GM18511 (cell line): ENCODE data around the gene RAPGEF4.

Source experiments
- ATAC-seq: cut with Tn5 transposase; IDR thresholded peaks from one replicate; pipeline ENCODE4 v1.9.1; 2021; ENCODE audit warnings: mild to moderate bottlenecking, moderate library complexity; ENCODE audit not compliant: unreplicated experiment

RAPGEF4 gene

DNA sequence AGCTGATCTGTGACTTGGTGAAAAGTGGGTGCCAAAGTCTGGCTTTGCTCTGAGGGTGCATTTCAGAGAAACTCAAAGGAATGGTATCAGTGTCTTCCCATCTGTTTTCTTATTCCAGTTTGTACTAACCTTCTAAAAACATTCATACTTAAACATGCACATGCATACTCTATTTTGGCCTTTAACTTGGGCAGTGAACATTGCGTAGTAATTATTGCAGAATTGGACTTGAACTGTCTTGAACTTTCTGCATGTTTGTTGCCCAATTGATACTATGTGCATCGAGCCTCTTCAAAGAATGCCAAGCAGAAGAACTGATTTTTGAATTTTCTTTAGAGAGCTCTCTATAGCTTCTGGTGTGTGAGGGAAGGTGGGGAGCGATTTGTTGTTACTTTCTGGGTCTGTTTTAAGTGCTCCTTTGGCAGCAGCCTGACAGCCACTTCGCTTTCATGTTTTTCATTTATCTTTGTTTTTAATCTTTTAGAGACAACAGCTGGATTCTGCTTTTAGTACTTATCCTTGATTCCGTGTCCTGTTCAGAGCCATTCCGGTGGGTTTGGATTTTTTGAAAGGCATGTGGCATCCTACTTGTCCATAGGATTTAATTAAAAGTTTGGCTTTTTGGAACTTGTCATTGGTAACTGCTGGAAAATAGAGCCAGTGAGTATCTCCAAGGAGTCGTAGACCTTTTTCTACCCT, 159.2 kb downstream of the RAPGEF4 start:
- ATAC-seq = no peak

DNA sequence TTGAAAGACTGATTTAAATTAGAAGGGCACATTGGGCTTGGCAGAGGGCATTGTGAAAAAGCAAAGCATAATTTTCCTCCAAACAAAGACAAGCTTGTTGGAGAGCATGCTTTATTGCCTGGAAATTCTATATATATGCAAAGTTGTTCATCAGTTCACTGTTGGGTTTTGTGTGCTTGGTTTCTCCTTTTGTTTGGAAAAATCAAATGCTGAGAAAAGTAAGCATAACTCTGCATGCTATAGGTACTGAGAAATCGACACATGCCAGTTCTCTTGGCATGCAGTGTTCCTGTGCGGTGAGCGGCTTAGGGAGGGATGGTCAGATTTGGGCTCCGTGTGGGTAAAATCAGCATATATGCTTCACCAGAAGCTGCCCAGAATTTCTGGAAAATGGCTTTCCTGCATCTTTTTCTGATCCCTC, 161.0 kb downstream of the RAPGEF4 start:
- ATAC-seq = no peak

DNA sequence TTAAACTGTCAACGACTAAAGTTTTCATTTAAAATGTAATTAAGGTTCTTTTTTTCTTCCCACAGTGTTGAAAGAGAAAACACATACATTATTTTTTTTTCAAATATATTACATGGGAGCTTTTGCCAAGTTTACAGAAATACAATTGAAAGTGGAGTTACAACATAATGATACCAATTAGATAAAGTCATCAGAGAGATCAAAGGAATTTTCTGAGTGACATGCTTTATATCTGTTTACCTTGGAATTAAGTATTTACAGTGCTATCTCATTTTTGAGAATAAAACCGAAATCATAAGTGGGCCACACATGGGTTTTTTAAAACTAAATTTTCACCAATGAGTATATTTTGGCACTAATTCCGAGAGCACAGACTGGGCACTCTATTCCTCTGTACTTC, 165.2 kb downstream of the RAPGEF4 start:
- no peak for ATAC-seq

DNA sequence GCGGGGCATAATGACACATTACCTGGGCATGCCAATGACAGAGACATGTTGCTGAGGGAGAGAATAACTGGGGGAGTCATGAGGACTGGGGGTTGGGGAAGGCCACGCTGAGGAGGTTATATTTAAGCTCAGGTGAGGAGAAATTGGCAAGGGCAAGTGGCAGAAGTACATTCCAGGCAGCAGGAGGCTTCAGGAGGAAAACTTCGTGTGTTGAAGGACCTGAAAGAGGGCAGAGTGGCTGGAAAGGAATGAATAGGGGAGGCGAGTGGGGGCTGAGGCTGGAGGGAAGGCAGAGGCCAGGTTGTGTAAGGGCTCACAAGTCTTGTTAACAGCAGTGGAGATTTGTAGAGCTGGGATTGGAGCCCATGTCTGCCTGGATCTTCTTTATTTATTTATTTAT, 166.3 kb downstream of the RAPGEF4 start:
- no peak for ATAC-seq

DNA sequence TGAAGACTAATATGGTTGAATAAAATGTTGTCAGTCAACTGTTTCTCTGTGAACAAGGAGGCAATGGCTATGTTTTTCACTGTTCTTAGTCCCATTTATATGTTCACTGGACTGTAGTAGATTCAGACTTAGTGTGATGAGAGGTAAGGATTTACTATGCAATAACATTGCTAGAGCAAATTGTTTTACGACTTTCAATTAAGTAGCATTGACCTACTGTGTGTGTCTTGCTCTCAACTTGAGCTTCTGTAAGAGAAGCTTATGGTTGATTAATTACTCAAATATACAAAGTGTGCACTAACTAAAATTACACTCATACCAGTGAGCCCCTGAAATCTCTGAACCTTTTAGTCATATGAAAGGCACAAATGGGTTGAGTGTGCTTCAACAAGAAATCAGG, 168.6 kb downstream of the RAPGEF4 start:
- ATAC-seq = no peak

DNA sequence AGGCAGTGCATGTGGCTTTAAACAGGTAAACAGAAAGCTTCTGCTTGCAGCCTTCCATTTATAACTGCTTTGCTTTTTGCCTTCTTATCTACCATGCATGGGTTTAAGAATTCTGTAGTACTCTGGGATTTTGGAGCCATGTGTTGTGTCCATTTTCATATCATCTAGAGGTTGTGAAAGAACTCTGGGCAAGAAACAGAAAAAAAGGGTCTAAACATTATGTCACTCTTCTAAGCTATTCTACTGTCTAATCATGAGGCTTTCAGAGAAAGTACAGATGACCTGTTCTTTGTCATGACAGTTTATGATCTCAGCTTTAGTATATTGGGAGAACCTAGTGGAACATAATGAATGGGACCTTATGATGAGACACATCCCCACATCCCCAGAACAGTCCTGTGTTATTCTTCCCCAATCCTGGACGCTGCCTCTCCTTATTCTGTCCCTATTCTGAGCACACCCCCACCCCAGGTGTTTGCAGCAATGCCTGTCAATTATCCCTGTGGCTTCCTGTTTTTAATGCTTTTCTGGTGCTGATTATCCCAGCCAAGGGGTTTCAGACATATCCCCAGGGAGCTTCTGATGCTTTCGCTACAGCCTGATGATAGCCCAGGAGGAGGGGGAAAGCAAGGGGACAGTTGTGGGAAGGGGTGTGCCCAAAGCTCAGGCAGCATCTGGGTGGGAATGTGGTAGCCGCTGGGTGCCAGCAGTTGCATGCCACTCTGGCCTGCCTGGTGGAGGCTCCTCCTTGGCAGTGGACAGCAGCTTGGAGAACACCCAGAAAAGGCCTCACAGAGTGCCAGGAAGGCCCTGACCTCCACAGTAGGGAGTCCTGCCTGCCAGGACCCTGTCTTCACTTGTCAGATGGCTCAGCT, 170.5 kb downstream of the RAPGEF4 start:
- no peak for ATAC-seq

DNA sequence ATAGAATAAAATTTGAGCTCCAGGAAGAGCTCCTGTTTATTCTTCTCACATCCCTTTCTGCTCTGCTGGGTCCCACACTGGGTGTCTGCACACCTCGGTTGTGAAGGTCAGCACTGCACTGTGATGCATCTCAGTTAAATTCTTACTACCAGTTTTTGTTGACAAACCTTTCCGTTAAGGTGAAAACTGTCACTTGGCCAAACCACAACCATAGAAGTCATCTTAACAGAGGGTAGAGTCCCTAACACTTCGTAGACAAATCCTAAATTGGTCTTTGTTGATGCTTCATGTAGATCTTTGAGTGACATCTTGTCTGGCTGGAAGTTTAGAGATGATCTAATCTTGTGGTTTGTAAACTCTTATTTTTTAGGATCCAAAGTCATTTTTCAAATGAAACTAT, 172.6 kb downstream of the RAPGEF4 start:
- ATAC-seq = no peak

DNA sequence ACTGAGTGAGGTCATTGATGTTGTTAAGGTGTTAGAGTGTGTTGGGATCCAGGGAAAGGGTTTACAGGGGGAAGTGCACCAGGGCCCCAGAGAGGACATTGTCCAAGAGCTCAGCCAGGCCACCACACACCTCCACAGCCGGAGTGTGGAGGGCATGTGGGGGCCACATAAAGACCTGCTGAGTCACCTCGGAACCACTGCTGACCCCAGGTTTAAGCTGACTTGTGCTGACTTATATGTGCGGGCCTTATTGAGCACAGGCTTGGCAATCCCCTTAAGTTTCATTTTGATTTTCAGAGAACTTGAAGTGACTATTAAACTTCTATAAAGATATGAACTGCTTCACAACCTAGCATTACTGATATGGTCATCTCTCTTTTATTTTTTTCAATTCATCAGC, 173.8 kb downstream of the RAPGEF4 start:
- no peak for ATAC-seq

DNA sequence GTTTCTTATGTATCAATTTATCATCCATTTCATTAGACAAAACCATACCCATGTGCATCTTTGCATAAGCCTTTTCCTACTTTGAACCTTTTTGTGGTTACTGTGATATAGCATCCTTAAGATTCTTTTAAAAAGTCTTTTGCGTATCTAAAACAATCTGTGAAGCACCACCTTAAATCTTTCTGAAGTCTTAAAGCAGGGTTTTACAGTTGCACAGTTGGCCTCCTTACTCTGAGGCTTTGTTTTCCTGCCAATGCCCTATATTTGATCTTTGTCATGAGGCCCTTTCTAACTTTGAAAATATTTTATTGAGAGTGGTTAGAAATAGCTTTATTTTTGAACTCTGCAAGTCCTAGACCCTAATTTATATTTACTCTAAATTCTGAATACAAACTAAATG, 176.6 kb downstream of the RAPGEF4 start:
- no peak for ATAC-seq

DNA sequence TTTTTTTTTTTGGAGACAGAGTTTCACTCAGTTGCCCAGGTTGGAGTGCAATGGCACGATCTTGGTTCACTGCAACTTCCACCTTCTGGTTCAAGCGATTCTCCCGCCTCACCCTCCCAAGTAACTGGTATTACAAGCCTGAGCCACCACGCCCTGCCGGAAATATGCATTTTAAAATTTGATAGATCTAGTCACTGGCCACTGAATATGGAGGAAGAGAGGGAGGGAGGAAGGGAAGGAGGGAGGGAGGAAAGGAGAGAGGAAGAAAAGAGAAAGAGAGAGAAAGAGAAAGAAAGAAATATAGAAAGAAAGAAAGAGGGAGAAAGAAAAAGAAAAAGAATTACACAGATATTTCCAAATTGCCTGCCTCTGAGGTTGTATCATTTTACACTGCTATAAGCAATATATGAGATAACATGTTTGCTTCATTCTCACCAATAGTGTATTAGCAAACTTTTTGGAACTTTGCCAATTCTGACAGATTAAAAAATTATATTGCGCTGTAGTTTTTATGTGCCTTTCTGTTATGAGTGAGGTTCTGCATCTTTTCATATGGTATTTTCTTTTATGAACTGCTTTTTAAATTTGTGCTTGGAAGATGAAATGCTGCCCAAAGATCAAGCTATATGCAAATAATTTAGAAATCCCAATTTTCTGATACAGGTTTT, 178.8 kb downstream of the RAPGEF4 start:
- no peak for ATAC-seq

DNA sequence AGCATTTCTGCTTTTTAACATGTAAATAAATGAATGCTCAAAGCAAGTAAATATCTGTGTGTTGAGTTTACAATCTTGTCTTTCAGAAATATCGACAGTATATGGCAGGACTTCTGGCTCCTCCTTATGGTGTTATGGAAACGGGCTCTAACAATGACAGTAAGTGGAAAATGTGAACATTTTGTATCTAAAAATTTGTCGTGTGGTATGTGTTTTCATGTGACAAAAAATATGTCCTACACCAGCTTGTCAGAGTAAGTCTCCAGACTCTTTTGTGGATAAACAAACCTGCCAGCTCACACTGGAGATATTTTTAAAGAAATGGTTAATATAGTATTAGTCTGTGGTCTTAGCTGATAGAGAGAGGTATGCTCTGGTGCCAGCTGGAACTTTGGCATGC, 182.1 kb downstream of the RAPGEF4 start:
- ATAC-seq = no peak

DNA sequence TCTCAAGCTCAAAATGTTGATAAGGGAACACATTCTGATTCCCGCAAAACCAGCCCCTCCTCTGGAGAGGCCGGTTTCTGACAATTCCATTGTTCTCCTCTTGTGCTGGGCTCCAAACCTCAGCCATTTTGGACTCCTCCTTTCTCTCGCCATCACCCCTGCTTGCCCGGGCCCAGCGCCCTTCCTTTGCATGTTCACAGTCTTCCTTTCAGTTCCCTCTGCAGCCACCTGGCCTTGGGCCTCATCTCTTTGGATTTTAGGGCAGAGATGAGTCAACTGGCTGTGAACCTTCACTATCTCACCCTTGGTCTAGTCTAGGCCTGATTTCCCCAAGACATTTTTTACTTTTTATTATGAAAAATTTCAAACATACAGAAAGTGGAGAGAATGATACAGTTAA, 184.1 kb downstream of the RAPGEF4 start:
- ATAC-seq = peak; percentile 81

DNA sequence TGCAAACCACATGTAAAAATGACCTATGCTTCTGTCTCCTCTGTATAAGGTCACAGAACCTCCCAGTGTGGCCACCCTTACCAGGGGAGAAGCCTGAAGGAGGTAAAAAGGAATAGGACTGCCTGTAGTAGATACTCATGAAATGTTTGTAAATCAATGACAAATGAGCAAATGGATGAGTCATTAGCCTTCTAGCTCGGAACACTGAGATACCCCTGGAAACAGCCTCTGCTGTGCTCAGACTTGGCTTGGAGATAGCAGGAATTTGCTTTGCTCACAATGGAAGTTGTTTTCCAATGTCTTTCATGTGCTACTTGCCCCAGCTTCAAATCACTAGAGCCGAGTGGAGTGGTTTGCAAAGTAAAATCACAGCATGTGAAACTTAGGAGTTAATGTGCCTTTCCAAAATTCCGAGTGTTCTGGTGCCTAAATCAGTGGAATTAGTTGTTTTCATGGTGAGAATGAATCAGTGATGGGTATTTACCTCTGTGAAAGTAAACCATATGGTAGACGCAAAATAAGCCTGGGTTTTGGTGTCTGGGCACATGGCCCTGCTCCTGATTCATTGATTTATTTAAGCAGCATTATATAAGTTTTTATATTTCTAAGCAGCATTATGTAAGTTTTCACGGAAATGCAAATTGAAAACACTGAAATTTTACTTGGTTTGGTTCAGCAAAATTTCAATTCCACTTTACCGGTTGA, 186.0 kb downstream of the RAPGEF4 start:
- ATAC-seq = no peak

DNA sequence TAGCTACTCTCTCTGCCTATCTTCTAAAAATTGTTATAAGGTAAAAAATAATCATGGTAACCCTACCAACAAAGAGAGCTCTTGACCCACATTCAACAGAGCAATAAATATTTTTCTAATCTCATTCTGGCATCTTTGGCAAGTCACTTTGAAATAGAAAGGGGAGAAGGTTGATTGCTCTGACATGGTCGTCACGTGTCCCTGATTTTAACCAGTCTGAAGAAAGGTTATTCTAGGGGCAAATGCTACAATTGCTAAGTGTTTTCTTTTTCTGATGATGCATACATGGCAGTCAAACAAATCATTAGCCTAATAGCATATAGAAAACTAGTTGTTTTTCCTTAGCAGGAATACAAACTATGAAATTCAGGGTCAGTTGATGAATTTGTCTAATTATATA, 186.7 kb downstream of the RAPGEF4 start:
- ATAC-seq = no peak

DNA sequence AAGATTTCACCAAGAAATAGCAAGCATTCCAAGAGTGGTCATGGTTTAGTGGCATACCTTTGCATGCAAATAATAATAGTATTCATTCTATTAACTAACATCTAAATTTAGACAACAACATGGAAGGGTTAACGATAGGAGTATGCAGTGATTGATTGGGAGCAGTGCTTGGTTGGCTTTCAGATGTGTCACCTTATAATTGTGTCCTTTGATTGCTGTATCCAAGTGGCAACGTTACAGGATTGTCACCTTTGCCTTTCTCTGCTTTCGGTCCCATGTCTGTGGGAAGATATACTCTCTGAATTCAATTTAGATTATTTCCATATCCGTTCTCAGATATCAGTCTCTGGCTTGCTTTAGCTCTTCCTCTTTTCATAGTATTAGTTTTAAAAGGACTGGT, 187.2 kb downstream of the RAPGEF4 start:
- no peak for ATAC-seq

DNA sequence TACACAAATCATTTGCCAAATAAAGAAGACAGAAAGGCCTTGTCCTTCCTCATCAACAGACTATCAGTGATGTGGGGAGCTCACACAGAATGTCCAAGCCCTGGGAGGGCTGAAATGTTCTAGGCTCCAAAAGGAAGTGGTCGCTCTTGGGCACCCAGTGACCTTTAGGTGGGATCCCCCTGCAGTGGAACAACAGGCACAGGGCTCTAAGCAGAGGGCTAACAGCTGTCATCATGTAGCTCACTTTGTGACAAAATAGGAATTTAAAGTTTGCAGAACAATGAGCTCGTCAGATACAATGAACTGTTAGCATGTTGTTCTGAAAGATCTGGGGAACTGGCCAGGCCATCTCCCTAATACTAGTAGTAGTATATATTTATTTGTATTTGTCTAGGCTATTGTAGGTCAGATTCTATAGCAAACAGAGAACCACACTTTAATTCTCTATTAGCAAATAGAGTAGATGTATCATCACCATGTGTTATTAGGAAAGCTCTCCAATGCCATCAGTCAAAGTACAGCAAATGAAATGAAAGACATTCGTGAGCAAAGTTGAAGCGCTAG, 188.5 kb downstream of the RAPGEF4 start:
- no peak for ATAC-seq

DNA sequence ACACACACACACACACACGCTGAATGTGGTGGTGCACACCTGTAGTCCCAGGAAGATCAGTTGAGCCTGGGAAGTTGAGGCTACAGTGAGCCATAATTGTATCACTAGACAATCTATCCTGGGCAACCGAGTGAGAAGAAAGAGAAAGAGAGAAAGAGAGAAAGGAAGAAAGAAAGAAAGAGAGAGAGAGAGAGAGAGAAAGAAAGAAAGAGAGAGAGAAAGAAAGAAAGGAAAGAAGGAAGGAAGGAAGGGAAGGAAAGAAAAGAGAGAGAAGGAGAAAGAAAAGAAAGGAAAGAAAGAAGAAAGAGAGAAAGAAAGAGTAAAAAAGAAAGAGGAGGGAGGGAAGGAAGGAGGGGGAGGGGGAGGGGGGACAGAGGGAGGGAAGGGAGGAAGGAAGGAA, 190.0 kb downstream of the RAPGEF4 start:
- ATAC-seq = no peak

DNA sequence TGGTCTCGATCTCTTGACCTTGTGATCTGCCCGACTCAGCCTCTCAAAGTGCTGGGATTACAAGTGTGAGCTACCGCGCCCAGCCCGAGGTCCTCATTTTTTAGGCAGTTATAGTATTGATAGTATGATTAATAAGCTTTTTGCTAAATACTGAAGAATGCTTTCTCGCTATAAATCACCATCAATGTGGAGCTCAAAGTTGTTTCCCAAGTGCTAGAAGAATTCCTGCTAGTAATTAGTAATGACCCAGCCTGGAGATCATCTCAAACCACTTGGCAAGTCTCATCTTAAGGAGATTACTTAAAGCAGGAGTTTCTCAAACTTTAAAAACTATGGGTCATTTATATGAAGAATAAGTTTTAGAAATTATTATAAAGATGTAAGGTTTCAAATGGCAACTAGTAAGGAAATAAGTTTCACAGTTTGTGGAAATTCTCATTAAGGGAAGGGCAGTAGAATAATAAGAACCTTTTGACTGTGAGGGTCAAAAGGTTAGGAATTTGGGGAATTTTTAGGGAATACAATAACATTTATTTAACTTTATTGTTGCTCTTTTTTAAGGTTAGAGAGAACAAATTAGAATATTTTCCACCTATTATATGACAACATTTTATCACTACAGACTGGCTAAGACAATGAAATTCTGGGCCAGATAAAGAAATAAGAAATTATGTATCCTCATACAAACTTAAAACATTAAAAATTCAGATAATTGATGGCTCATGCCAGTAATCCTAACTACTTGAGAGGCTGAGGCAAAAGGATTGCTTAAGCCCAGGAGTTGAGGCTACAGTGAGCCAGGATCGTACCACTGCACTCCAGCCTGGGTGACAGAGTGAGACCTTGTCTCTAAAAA, 191.4 kb downstream of the RAPGEF4 start:
- ATAC-seq = no peak

DNA sequence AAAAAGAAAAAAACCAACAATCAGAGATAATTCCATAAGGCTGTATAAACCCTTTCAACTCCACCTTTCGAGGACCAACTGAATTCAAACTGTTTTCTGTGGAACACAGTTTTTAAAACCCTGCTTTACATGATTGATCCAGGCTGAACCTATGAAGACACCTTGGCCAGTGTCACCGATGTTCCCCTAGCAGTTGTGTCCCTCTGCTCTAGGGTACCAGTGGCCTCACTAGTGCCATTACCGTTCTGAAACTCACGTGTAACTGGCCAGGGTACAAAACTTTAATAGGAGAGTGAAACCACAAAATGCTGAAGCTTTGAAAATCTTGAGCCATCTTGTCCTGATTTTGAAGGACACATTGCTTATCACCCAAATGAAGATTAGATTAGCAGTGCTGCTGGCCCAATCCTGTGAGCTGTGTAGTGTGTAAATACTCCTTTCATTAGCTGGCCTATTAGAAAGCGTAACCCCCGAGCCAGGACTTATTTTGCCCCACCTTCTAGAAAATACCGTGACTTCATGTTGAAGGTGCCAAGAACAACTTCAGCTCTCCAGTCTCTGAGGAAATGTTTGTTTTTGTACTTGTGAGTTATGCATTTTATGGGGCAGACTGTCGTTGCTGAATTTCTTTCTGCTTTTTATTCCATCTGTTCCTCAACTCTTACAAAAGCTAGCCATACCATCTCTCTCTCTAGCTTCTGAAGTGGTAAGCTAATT, 192.2 kb downstream of the RAPGEF4 start:
- no peak for ATAC-seq
